Measurements from ENCODE around the gene CRTC1.

The CRTC1 gene

GRCh38 chr19:18774107-18774506 lies 90.6 kb downstream of the CRTC1 start:
- no peaks in the 10 kb centered on the region for H3K4me1 ChIP-seq (ENCODE audit: control insufficient read depth, insufficient read depth, low read length, poor library complexity, severe bottlenecking)
- H3K27me3 ChIP-seq (replicated peaks; ENCODE audit: control insufficient read depth, insufficient read depth, low read length, poor library complexity, severe bottlenecking), result no peaks in the 10 kb centered on the region
- H3K27ac ChIP-seq (ENCODE audit: insufficient read depth, low read length, poor library complexity, severe bottlenecking), result no peak overlapping the region
- no peaks in the 10 kb centered on the region for H3K9me3 ChIP-seq (ENCODE audit: control insufficient read depth, low read length)
- H3K36me3 ChIP-seq (ENCODE audit: control insufficient read depth, insufficient read depth, low read length), result no peaks in the 10 kb centered on the region
- no peak overlapping the region for H3K4me3 ChIP-seq (ENCODE audit: insufficient read depth, low read depth, low read length, poor library complexity, severe bottlenecking)
- no peak for DNase-seq

- Histone ChIP-seq H3K36me3 (ENCODE audit: control insufficient read depth, insufficient read depth, low read length) (no peaks in the 10 kb centered on the region), H3K9me3 (ENCODE audit: control insufficient read depth, low read length) (no peaks in the 10 kb centered on the region), H3K27me3 (replicated peaks; ENCODE audit: control insufficient read depth, insufficient read depth, low read length, poor library complexity, severe bottlenecking) (no peaks in the 10 kb centered on the region), H3K4me3 (ENCODE audit: insufficient read depth, low read depth, low read length, poor library complexity, severe bottlenecking) (no peak overlapping the region), H3K27ac (ENCODE audit: insufficient read depth, low read length, poor library complexity, severe bottlenecking) (no peak overlapping the region), H3K4me1 (ENCODE audit: control insufficient read depth, insufficient read depth, low read length, poor library complexity, severe bottlenecking) (no peaks in the 10 kb centered on the region)
- DNase-seq, result no peak
Measured at GRCh38 chr19:18774782-18775444, 91.4 kb downstream of the CRTC1 start.

- no peaks in the 10 kb centered on the region for H3K4me1 ChIP-seq (ENCODE audit: control insufficient read depth, insufficient read depth, low read length, poor library complexity, severe bottlenecking)
- H3K27ac ChIP-seq (ENCODE audit: insufficient read depth, low read length, poor library complexity, severe bottlenecking), result no peak overlapping the region
- no peak for DNase-seq
- H3K36me3 ChIP-seq (ENCODE audit: control insufficient read depth, insufficient read depth, low read length), result no peaks in the 10 kb centered on the region
- no peaks in the 10 kb centered on the region for H3K9me3 ChIP-seq (ENCODE audit: control insufficient read depth, low read length)
- H3K27me3 ChIP-seq (replicated peaks; ENCODE audit: control insufficient read depth, insufficient read depth, low read length, poor library complexity, severe bottlenecking), result no peaks in the 10 kb centered on the region
- no peak overlapping the region for H3K4me3 ChIP-seq (ENCODE audit: insufficient read depth, low read depth, low read length, poor library complexity, severe bottlenecking)
Measured at GRCh38 chr19:18775586-18776287, 92.3 kb downstream of the CRTC1 start.

GRCh38 chr19:18776288-18776594 lies 92.8 kb downstream of the CRTC1 start:
- Histone ChIP-seq H3K4me3 (ENCODE audit: insufficient read depth, low read depth, low read length, poor library complexity, severe bottlenecking) (no peak overlapping the region), H3K4me1 (ENCODE audit: control insufficient read depth, insufficient read depth, low read length, poor library complexity, severe bottlenecking) (no peaks in the 10 kb centered on the region), H3K36me3 (ENCODE audit: control insufficient read depth, insufficient read depth, low read length) (no peaks in the 10 kb centered on the region), H3K27ac (ENCODE audit: insufficient read depth, low read length, poor library complexity, severe bottlenecking) (no peak overlapping the region), H3K27me3 (replicated peaks; ENCODE audit: control insufficient read depth, insufficient read depth, low read length, poor library complexity, severe bottlenecking) (no peaks in the 10 kb centered on the region), H3K9me3 (ENCODE audit: control insufficient read depth, low read length) (no peaks in the 10 kb centered on the region)
- no peak for DNase-seq

GRCh38 chr19:18776736-18777135 lies 93.3 kb downstream of the CRTC1 start:
- Histone ChIP-seq H3K4me1 (ENCODE audit: control insufficient read depth, insufficient read depth, low read length, poor library complexity, severe bottlenecking) (no peaks in the 10 kb centered on the region), H3K36me3 (ENCODE audit: control insufficient read depth, insufficient read depth, low read length) (no peaks in the 10 kb centered on the region), H3K27ac (ENCODE audit: insufficient read depth, low read length, poor library complexity, severe bottlenecking) (no peak overlapping the region), H3K4me3 (ENCODE audit: insufficient read depth, low read depth, low read length, poor library complexity, severe bottlenecking) (no peak overlapping the region), H3K27me3 (replicated peaks; ENCODE audit: control insufficient read depth, insufficient read depth, low read length, poor library complexity, severe bottlenecking) (no peaks in the 10 kb centered on the region), H3K9me3 (ENCODE audit: control insufficient read depth, low read length) (no peaks in the 10 kb centered on the region)
- DNase-seq, result no peak

GRCh38 chr19:18777301-18778075 lies 94.0 kb downstream of the CRTC1 start:
- no peak for DNase-seq
- no peaks in the 10 kb centered on the region for H3K4me1 ChIP-seq (ENCODE audit: control insufficient read depth, insufficient read depth, low read length, poor library complexity, severe bottlenecking)
- no peak overlapping the region for H3K27ac ChIP-seq (ENCODE audit: insufficient read depth, low read length, poor library complexity, severe bottlenecking)
- no peaks in the 10 kb centered on the region for H3K27me3 ChIP-seq (replicated peaks; ENCODE audit: control insufficient read depth, insufficient read depth, low read length, poor library complexity, severe bottlenecking)
- H3K4me3 ChIP-seq (ENCODE audit: insufficient read depth, low read depth, low read length, poor library complexity, severe bottlenecking), result no peak overlapping the region
- no peaks in the 10 kb centered on the region for H3K36me3 ChIP-seq (ENCODE audit: control insufficient read depth, insufficient read depth, low read length)
- no peaks in the 10 kb centered on the region for H3K9me3 ChIP-seq (ENCODE audit: control insufficient read depth, low read length)

- no peaks in the 10 kb centered on the region for H3K36me3 ChIP-seq (ENCODE audit: control insufficient read depth, insufficient read depth, low read length)
- no peak for DNase-seq
Measured at GRCh38 chr19:18778076-18778389, 94.6 kb downstream of the CRTC1 start.

GRCh38 chr19:18778826-18779495 lies 95.5 kb downstream of the CRTC1 start:
- H3K36me3 ChIP-seq (ENCODE audit: control insufficient read depth, insufficient read depth, low read length), result no peaks in the 10 kb centered on the region
- no peak for DNase-seq
- no peak overlapping the region for H3K4me3 ChIP-seq (ENCODE audit: insufficient read depth, low read depth, low read length, poor library complexity, severe bottlenecking)
- H3K4me1 ChIP-seq (ENCODE audit: control insufficient read depth, insufficient read depth, low read length, poor library complexity, severe bottlenecking), result no peaks in the 10 kb centered on the region
- no peak overlapping the region for H3K27ac ChIP-seq (ENCODE audit: insufficient read depth, low read length, poor library complexity, severe bottlenecking)
- no peaks in the 10 kb centered on the region for H3K9me3 ChIP-seq (ENCODE audit: control insufficient read depth, low read length)
- H3K27me3 ChIP-seq (replicated peaks; ENCODE audit: control insufficient read depth, insufficient read depth, low read length, poor library complexity, severe bottlenecking), result no peaks in the 10 kb centered on the region

More at GRCh38 chr19:18778076-18778389, 94.6 kb downstream of the CRTC1 start:
- Histone ChIP-seq H3K27ac (ENCODE audit: insufficient read depth, low read length, poor library complexity, severe bottlenecking) (no peak overlapping the region), H3K4me1 (ENCODE audit: control insufficient read depth, insufficient read depth, low read length, poor library complexity, severe bottlenecking) (no peaks in the 10 kb centered on the region), H3K27me3 (replicated peaks; ENCODE audit: control insufficient read depth, insufficient read depth, low read length, poor library complexity, severe bottlenecking) (no peaks in the 10 kb centered on the region), H3K9me3 (ENCODE audit: control insufficient read depth, low read length) (no peaks in the 10 kb centered on the region), H3K4me3 (ENCODE audit: insufficient read depth, low read depth, low read length, poor library complexity, severe bottlenecking) (no peak overlapping the region)

- Histone ChIP-seq H3K4me1 (ENCODE audit: control insufficient read depth, insufficient read depth, low read length, poor library complexity, severe bottlenecking) (peaks cover 4% of the 10 kb centered on the region), H3K36me3 (ENCODE audit: control insufficient read depth, insufficient read depth, low read length) (no peaks in the 10 kb centered on the region), H3K9me3 (ENCODE audit: control insufficient read depth, low read length) (no peaks in the 10 kb centered on the region), H3K27ac (ENCODE audit: insufficient read depth, low read length, poor library complexity, severe bottlenecking) (no peak overlapping the region), H3K4me3 (ENCODE audit: insufficient read depth, low read depth, low read length, poor library complexity, severe bottlenecking) (no peak overlapping the region), H3K27me3 (replicated peaks; ENCODE audit: control insufficient read depth, insufficient read depth, low read length, poor library complexity, severe bottlenecking) (no peaks in the 10 kb centered on the region)
- no peak for DNase-seq
Measured at GRCh38 chr19:18780081-18780480, 96.6 kb downstream of the CRTC1 start.

GRCh38 chr19:18780631-18781030 lies 97.2 kb downstream of the CRTC1 start:
- no peak for DNase-seq
- Histone ChIP-seq H3K4me1 (ENCODE audit: control insufficient read depth, insufficient read depth, low read length, poor library complexity, severe bottlenecking) (peaks cover 5% of the 10 kb centered on the region), H3K27me3 (replicated peaks; ENCODE audit: control insufficient read depth, insufficient read depth, low read length, poor library complexity, severe bottlenecking) (no peaks in the 10 kb centered on the region), H3K27ac (ENCODE audit: insufficient read depth, low read length, poor library complexity, severe bottlenecking) (no peak overlapping the region), H3K9me3 (ENCODE audit: control insufficient read depth, low read length) (no peaks in the 10 kb centered on the region), H3K36me3 (ENCODE audit: control insufficient read depth, insufficient read depth, low read length) (no peaks in the 10 kb centered on the region), H3K4me3 (ENCODE audit: insufficient read depth, low read depth, low read length, poor library complexity, severe bottlenecking) (no peak overlapping the region)

Measured in effector memory CD4-positive, alpha-beta T cell (primary cell).